ENCODE data around the gene TMEM179. TPM values are rescaled to one million over a fixed set of nuclear protein-coding genes. Genes with fewer than 3 reads are reported as not detected.

Gene TMEM179
- total and polyA plus RNA-seq, 8 donors: 1.1 to 35.3 (median 3.3) TPM

DNA sequence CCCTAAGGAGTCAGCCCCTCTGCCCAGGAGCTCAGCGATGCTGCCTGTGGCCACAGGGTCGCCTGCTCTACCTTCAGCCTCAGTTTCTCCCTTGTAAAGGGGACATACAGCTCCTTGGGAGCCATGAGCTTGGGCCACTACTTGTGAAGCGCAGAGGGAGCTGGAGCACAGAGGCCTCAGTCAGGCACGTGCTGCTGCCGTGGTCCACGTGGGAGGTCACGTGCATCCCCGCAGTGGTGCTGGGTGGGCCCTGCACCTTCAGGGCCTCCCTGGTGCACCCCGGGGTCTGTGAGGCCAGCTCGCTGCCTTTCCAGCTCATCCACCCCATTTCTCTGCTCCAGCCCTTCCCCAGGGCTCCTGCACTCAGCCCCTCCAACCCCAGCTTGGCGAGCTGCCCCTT, 36.0 kb downstream of the TMEM179 start:
- 50 to 82% methylated on average over 11 of the region's 11 CpGs for WGBS, 2 donors
- Histone ChIP-seq H3K4me1 (no peaks in the 10 kb centered on the region), H3K36me3 (no peaks in the 10 kb centered on the region), H3K27ac (no peak overlapping the region), H3K27me3 (peaks cover 0 to 7% (median 0%) of the 10 kb centered on the region in 4 donors), H3K9me3 (no peaks in the 10 kb centered on the region), H3K4me3 (no peak overlapping the region)
- intact Hi-C loops (cut with DNase I): loop anchor here in 1 of 3 donors (10.0 kb wide), 1 partner anchor 424 kb away; no protein-coding TSS in a partner anchor
- TF ChIP-seq, protein P1, sequence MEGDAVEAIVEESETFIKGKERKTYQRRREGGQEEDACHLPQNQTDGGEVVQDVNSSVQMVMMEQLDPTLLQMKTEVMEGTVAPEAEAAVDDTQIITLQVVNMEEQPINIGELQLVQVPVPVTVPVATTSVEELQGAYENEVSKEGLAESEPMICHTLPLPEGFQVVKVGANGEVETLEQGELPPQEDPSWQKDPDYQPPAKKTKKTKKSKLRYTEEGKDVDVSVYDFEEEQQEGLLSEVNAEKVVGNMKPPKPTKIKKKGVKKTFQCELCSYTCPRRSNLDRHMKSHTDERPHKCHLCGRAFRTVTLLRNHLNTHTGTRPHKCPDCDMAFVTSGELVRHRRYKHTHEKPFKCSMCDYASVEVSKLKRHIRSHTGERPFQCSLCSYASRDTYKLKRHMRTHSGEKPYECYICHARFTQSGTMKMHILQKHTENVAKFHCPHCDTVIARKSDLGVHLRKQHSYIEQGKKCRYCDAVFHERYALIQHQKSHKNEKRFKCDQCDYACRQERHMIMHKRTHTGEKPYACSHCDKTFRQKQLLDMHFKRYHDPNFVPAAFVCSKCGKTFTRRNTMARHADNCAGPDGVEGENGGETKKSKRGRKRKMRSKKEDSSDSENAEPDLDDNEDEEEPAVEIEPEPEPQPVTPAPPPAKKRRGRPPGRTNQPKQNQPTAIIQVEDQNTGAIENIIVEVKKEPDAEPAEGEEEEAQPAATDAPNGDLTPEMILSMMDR (IDR thresholded peaks at IDR 0.05): no peak
- no peak for FAIRE-seq
- no peak for ATAC-seq
- DNase-seq: no peak

DNA sequence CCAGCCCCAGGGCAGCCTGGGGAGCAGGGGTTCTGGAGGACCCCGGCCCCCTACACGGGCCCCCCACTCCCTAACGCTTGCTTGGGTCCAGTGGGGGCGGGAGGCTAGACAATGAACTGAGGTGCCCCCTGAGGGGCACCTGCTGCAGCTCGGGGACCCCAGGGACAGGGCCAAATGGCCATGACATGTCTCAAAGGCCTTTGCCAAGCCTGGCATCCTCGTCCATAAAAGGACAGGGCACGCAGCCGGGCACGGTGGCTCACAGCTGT, 36.7 kb downstream of the TMEM179 start:
- WGBS, 2 donors: 49 to 52% methylated on average over 9 of the region's 9 CpGs
- Histone ChIP-seq H3K4me1 (no peaks in the 10 kb centered on the region), H3K27me3 (peaks cover 0 to 7% (median 0%) of the 10 kb centered on the region in 4 donors), H3K9me3 (no peaks in the 10 kb centered on the region), H3K4me3 (no peak overlapping the region), H3K36me3 (no peaks in the 10 kb centered on the region), H3K27ac (no peak overlapping the region)
- DNase-seq (no peak), ATAC-seq (no peak), FAIRE-seq (no peak)
- TF ChIP-seq, protein P1 (IDR thresholded peaks at IDR 0.05): no peak
- intact Hi-C loops (cut with DNase I): loop anchor here in 2 of 3 donors (2.0 to 10.0 kb wide), 2 partner anchors 423 to 433 kb away; no protein-coding TSS in a partner anchor

DNA sequence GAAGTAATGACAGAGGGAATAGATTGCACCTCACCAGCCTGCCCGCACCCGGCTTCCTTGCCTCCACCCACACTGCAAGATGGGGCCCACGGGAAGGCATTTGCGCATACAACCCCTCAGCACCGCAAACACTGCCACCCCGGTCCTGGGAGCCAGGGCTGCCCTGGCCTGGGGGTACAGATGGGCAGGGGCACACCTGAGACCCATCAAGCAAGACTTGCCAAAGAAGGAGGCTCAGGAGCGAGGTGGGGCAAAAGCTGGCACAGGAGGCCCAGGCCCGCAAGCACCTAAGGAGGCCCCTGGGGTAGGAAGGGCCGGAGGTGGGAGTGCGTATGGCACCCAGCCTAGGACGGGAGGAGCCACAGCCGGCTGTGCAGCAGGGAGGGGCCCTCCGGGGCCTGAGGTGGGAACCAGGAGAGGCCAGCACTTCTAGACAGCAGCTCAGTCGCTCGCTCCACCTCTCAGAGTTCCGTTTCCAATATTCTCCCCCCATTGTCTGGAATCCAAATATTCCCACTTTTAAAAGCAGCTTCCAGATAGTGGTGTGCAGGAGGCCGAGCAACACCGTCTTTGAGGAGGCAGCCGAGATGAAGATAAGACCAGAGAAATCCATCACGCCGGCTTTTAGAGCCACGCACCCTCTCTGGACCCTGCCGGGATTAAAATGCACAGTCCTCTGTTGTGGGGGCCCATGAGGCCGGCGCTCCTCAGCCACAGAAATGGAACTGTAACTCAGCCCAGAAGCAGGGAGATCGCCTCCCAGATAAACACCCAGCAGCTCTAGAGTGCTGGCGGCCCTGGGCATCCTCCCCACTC, 37.2 kb downstream of the TMEM179 start:
- DNase-seq: no peak
- 39 to 50% methylated on average over 27 of the region's 27 CpGs for WGBS, 2 donors

DNA sequence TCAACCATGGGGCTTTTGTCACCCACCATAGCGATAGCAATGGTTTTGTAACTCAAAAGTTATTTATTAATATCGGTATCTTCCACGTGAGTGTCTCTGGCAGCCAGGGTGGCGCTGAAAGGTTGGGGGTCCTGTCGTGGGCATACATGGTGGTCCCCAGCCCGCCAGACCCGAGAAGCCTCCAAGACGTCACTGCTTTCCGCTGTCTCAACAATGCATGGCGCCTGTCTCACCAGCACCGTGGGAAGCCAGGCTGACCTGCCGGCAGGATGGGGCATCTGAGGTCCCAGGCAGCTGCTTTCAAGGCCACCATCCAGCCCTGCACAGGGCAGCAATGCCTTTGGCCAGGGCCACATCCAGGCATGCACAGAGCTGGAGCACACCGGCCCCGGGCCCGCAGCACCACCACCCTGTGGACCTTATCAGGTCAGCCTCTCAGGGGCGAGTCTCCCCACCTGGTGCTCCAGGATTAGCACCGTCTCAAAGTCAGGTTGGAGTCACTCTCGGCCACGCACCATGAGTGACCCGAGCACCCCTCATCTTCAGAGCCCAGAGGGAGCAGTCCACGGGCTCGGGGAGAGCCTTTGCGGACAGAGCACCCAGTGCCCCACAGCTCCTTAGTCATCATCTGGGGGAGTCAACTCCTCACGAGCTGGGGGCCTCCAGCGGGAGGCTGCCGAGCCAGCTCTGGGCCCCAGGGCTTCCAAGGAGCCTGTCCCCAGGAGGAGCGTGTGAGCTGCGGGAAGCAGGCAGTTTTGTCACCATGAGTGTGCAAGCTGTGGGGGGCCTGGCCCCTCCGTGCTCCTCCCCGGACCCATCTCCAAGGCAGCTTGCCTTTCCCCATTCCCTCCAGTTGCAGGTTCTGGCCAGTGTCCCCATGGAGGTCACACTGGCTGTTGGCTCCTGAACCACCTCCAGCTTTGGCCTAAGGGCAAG, 39.6 kb downstream of the TMEM179 start:
- H3K27ac ChIP-seq: no peak overlapping the region
- TF ChIP-seq, protein P1 (IDR thresholded peaks at IDR 0.05): no peak
- H3K27me3 ChIP-seq: peaks cover 0 to 7% (median 0%) of the 10 kb centered on the region in 4 donors
- no peak for ATAC-seq
- WGBS, 2 donors: 52 to 63% methylated on average over 29 to 30 of the region's 30 CpGs
- no peaks in the 10 kb centered on the region for H3K9me3 ChIP-seq
- no peak overlapping the region for H3K4me3 ChIP-seq
- no peaks in the 10 kb centered on the region for H3K4me1 ChIP-seq
- DNase-seq: peak in 2 of 6 donors; percentile 14 to 62
- no peak for FAIRE-seq
- no peaks in the 10 kb centered on the region for H3K36me3 ChIP-seq
- intact Hi-C loops (cut with DNase I): loop anchor here in 2 of 3 donors (5.0 to 10.0 kb wide), 2 partner anchors 420 to 428 kb away; partner anchors contain the start of gene KIF26A (in 1 of the 2)

More for the DNA sequence above, 37.2 kb downstream of the TMEM179 start:
- intact Hi-C loops (cut with DNase I): loop anchor here in 2 of 3 donors (2.0 to 10.0 kb wide), 2 partner anchors 423 to 433 kb away; no protein-coding TSS in a partner anchor
- ATAC-seq: no peak
- no peak overlapping the region for H3K4me3 ChIP-seq
- TF ChIP-seq, protein P1 (IDR thresholded peaks at IDR 0.05): no peak
- no peaks in the 10 kb centered on the region for H3K4me1 ChIP-seq
- H3K9me3 ChIP-seq: no peaks in the 10 kb centered on the region
- H3K36me3 ChIP-seq: no peaks in the 10 kb centered on the region
- FAIRE-seq: no peak
- H3K27me3 ChIP-seq: peaks cover 0 to 7% (median 0%) of the 10 kb centered on the region in 4 donors
- H3K27ac ChIP-seq: no peak overlapping the region

Data from pancreas (tissue), 10 donors.